SIG-M5 (cell line): ENCODE data around the gene FBXL20.
"Not testable (repeated sequence)": the region's sequence is repeated elsewhere in the genome, so short reads cannot be mapped to it uniquely, and the experiment has no call there.

Experiments
- DNase-seq: peaks from one replicate; lab custom pipeline; 2025; lab: John Stamatoyannopoulos, UW

FBXL20 gene

DNA sequence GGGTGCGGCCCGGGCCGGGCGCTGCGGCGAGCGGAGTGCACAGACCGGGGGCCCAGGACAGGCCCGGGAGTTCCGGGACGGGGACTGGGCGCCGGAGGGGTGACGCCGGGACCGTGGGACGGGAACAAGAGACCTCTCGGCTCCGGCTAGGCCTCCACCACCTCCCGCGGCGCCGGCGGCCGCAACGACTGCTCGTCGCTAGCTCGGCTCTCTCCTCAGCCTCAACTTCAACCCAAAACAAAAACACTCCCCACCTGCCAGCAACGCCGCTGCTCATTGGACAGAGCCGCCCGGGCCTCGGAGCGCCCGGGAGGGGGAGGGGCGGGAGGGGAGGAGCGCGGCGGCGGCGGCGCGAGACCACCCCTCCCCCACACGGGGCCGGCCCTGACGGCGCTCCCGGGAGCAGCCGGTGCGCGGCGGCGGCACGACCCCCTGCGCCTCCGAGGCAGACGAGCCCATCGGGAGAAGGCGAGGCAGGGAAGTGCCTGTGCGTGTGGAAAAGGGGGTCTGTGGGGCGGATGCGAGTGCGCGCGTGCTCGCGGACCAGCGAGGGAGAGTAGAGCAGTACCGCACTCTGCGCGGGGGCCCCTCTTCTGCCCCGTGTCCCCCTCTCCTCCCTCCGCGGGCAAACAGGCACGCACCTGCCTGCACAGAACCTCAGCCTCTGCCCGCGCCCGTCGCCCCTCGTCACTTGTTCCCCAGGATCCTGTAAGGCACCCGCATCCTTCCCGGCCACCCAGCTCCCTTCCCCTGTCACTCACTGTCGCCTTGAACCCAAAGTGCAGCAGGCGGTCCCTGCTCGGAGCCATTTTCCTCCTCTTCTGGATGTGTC lies at the start of gene FBXL20:
FBXL20 (minus strand) TSS at position 215 of the 832 bp plus-strand sequence. CDS start 224 bp downstream, outside the sequence.
- DNase-seq = peak; percentile 36

DNA sequence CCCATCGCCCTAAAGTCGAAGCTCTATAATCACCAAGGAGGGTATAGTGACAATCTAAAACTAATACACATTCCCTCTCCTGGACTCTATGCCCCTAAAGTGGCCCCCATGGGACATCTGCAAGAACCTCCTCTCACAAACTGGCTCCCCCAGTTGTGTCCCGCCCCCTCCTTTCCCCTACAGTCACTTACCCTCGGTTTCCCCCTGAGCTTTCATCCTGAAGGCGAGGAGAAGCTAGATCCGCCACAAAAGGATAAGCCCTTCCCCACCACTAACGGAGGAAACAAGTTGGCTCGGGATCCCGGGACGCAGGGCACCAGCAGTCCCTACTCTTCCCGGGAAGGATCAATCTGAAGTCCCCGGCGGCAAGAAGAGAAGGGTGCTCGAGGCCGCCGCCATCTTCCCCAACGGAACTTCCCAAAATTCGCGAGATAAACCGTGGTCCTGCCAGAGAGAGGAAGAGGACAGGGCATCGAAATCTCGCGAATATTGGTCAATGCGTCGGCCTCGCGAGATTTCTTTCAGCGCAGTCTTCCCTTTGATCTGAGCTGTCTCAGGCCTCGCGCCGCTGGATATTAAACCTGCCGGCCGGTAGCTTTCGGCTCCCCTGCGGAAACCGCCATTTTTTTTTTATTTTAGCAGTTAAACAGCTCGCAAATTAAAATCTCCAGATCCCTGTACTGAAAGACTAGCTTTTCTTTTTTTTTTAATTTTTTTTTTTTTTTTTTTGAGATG lies 49.6 kb upstream of the FBXL20 start, which contains the start of gene MED1:
MED1 (minus strand) TSS at position 417 of the 735 bp plus-strand sequence; CDS start at position 216, 201 bp downstream.
- peak; percentile 97 for DNase-seq

- no peak for DNase-seq
Observed at GRCh38 chr17:39450051-39450450, 48.6 kb upstream of the FBXL20 start.

GRCh38 chr17:39447561-39447960 lies 46.1 kb upstream of the FBXL20 start:
- no peak for DNase-seq

DNA sequence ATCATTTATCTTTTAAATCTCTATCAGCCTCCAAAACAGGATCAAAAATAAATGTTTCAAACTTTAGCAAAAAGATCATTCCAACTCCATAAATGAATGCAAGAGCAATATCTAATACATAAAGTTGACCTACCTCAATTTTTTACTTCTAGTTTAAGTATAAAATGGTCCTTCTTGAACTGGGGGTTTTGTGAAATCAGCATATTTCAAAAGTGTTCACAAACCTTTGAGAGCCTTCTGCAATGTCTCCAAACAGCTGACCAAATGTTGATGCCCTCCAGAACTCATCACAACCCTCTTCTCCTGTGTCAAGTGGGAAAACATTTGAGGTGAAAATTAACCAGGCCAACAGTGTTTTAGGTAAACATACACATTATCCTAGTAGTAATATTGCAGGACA lies 41.9 kb upstream of the FBXL20 start:
- no peak for DNase-seq

DNA sequence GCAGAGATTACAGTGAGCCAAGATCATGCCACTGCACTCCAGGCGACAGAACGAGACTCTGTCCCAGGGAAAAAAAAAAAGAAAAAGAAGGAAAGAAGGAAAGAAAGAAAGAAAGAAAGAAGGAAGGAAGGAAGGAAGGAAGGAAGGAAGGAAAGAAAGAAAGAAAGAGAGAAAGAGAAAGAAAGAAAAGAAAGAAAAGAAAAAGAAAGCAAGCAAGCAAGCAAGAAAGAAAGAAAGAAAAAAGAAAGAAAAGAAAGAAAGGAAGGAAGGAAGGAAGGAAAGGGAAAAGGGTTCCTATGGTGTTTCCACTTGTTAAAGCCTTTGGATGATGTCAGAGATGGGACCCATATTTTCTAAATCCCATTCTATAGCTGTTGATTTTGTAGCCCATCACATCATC lies 38.4 kb upstream of the FBXL20 start:
- not testable (repeated sequence) for DNase-seq

DNA sequence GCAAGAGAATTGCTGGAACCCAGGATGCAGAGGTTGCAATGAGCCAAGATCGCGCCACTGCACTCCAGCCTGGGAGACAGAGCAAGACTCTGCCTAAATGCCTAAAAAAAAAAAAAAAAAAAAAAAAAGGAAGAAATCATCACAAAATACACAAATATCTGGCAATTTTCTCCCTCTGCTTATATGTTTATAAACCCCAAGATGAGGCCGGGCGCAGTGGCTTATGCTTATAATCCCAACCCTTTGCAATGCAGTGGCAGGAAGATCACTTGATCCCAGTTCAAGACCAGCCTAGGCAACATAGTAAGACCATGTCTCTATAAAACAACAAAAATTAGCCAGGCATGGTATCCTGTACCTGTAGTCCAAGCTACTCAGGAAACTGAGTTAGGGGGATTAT lies 28.2 kb upstream of the FBXL20 start:
- no peak for DNase-seq

DNA sequence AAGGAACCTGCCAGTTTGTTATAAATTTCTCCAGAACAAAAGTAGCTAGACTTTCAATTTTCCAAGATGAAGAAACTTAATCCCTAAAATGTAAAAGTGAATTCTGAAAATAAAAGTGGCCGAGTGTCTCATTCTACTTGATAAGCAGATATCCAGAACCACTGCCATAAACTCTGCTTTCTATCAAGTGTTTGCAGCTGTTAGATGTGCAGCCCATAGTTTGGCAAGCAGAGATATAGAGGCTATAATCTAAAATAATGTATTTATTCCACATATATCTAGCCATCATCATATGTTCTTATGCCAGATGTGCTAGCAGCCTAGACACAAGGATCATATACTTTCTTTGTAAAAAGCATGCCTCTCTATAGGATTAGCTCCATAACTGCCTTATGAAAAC lies 14.7 kb upstream of the FBXL20 start:
- DNase-seq = no peak

- no peak for DNase-seq
Observed at GRCh38 chr17:39410279-39410678, 8.9 kb upstream of the FBXL20 start.

GRCh38 chr17:39408360-39408759 lies 6.9 kb upstream of the FBXL20 start:
- no peak for DNase-seq

DNA sequence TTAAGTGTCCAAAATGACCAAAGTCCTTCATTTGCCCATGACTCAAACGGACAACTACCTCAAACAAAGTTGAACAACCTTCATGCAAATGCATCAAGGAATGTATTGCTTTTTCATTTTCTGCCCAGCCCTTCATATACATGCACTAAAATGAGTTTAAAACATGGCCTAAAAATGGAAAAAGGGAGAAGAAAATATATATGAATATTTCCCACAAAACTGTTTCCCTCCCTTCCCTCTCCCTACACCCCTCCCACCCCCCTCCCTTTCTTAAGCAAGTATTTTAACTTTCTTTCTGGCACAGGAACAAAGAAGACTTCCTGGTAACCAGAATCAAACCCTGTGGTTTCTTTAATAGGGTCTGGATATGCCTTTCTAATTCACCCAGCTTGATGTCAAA lies 5.5 kb upstream of the FBXL20 start:
- no peak for DNase-seq

- no peak for DNase-seq
Observed at GRCh38 chr17:39405436-39405835, 4.0 kb upstream of the FBXL20 start.

DNA sequence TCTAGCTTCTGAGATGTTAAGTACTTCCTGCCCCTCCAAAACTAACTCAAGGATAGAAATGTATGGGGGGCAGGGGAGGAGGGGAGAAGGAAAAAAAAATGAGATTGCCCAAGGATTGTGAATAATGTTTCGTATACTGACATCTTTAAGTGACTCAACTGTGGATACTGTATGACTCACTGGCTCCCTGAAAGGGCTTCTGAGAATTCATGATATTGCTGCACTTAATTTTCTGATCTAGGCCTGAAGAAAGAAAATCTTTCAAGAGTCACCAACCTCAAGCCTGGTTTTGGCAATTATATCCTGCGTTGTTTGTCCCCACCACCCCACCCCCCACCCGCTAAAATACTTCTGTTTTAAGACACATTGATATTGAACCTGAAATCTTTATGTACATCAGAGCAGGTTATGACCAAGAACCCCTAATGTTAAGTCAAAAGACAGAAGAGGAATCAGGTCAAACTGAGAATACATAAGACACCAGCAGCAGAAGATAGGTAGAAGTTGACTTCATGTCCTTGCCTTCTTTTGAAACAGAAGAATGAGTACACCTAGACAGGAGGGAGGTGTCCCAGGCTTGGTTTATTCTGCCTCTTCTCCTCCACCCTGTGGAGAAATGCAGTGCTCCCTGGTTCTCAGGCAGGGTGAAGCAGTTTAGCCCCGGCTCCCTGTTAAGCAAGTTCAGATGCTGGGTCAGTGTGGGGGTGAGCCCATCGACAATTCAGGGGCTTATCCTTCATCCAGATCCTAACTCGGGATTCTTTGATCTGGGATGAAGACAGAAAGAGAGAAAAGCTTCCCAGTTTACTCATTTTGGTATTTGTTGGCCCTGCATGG lies 3.3 kb upstream of the FBXL20 start:
- DNase-seq = peak; percentile 76

- no peak for DNase-seq
Observed at GRCh38 chr17:39402890-39403605, 1.6 kb upstream of the FBXL20 start.

DNA sequence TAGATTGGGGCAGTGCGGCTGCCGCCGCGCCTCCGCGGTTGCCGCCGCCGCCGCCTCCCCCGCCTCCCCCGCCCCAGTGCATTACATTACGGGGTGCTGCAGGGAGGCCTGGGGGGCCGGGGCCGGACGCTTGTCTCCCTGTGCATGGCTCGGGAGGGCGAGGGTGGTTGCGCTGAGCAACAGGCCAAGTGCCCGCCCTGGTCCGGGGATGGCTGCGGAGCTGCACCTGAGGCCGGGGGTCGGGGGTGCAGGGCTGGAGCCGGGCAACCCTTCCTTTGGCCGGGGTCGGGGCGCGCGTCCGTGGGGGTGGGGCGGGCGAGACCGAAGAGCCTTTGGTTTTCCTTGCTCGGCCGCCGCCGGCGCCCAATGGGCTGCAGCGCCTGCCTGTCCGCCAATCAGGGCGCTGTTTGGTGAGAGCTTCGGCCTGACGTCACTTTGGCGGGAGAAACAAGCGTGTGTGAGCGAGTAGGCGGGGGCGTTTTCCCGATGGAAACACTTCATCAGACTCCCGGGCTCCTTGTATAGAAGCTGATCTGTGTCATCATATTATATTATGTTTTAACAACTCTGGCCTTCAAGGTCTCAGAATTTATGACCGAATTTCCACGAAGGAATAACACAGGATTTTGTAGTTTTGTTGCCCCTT lies 941 bp upstream of the FBXL20 start:
- DNase-seq = peak; percentile 73

GRCh38 chr17:39400547-39401411 lies 647 bp downstream of the FBXL20 start:
- no peak for DNase-seq

- no peak for DNase-seq
Observed at GRCh38 chr17:39399791-39400190, 1.6 kb downstream of the FBXL20 start.

- DNase-seq = no peak
Observed at GRCh38 chr17:39393736-39394135, 7.7 kb downstream of the FBXL20 start.

DNA sequence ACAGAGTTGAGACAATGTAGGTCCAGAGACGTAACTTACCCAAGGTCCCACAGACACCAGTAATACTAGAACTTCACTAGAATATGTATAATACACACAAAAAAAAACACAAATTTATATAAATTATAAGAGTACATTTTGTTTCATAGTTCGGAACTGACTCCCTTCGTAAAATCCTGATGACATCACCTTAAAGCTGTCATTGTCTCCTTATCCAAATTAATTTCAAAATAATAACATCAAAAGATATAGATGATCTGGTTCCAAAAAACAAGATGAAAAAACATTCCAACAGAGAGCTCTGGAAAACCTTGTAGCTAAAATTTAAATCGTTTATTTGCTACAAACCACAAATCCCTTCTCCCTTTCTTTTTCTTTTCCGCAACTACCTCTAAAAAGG lies 10.0 kb downstream of the FBXL20 start:
- no peak for DNase-seq

DNA sequence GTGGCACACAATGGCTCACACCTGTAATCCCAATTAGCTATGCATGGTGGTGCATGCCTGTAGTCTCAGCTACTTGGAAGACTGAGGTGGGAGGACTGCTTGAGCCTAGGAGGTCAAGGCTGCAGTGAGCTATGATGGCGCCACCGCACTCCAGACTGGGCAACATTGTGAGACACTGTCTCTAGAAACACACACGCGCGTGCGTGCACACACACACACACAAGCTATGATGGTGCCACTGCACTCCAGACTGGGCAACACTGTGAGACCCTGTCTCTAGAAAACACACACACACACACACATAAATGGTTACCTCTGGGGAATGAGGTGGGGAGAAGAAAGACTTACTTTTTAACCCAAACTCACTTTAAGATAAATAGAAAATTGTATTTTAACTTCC lies 16.4 kb downstream of the FBXL20 start:
- no peak for DNase-seq
